GM18526 (cell line): ENCODE measurements around the gene SYNPR.

Source experiments
- POLR2A ChIP-seq: IDR thresholded peaks from 3 replicates; pipeline ENCODE4 v1.6.1; 2011; ENCODE audit not compliant: insufficient read length; ENCODE audit errors: extremely low read depth

SYNPR gene

GRCh38 chr3:63290686-63291085 lies 12.6 kb downstream of the SYNPR start:
- no peak for TF ChIP-seq POLR2A

- TF ChIP-seq POLR2A, result no peak
Measured at GRCh38 chr3:63294332-63294731, 16.2 kb downstream of the SYNPR start.

- no peak for TF ChIP-seq POLR2A
Measured at GRCh38 chr3:63295356-63295755, 17.2 kb downstream of the SYNPR start.

GRCh38 chr3:63295806-63296205 lies 17.7 kb downstream of the SYNPR start:
- TF ChIP-seq POLR2A, result no peak

- no peak for TF ChIP-seq POLR2A
Measured at GRCh38 chr3:63296249-63296648, 18.1 kb downstream of the SYNPR start.

- no peak for TF ChIP-seq POLR2A
Measured at GRCh38 chr3:63303238-63303637, 25.1 kb downstream of the SYNPR start.

GRCh38 chr3:63304421-63304820 lies 26.3 kb downstream of the SYNPR start:
- no peak for TF ChIP-seq POLR2A

GRCh38 chr3:63308072-63308471 lies 30.0 kb downstream of the SYNPR start:
- no peak for TF ChIP-seq POLR2A

GRCh38 chr3:63309768-63310167 lies 31.7 kb downstream of the SYNPR start:
- TF ChIP-seq POLR2A, result no peak

- no peak for TF ChIP-seq POLR2A
Measured at GRCh38 chr3:63323766-63324165, 45.7 kb downstream of the SYNPR start.

- TF ChIP-seq POLR2A, result no peak
Measured at GRCh38 chr3:63324621-63325020, 46.5 kb downstream of the SYNPR start.

- TF ChIP-seq POLR2A, result no peak
Measured at GRCh38 chr3:63325386-63325785, 47.3 kb downstream of the SYNPR start.

- no peak for TF ChIP-seq POLR2A
Measured at GRCh38 chr3:63328365-63328764, 50.3 kb downstream of the SYNPR start.

GRCh38 chr3:63331520-63331919 lies 53.4 kb downstream of the SYNPR start:
- TF ChIP-seq POLR2A, result no peak

GRCh38 chr3:63333815-63334214 lies 55.7 kb downstream of the SYNPR start:
- no peak for TF ChIP-seq POLR2A

- no peak for TF ChIP-seq POLR2A
Measured at GRCh38 chr3:63338351-63338750, 60.2 kb downstream of the SYNPR start.

- no peak for TF ChIP-seq POLR2A
Measured at GRCh38 chr3:63343674-63344073, 65.6 kb downstream of the SYNPR start.

GRCh38 chr3:63344661-63345060 lies 66.6 kb downstream of the SYNPR start:
- no peak for TF ChIP-seq POLR2A
